Left forelimb (tissue), 1 donor: ENCODE data around the gene CCDC142.
A peak's percentile ranks its signal among the peaks of the same experiment; 100 is the strongest.
"Not testable (repeated sequence)": the region's sequence is repeated elsewhere in the genome, so short reads cannot be mapped to it uniquely, and the experiment has no call there.

Source experiments
- DNase-seq: peaks from one replicate; pipeline ENCODE4 v3.0.0-alpha.2; 2018; ENCODE audit warnings: low spot score

Gene CCDC142

DNA sequence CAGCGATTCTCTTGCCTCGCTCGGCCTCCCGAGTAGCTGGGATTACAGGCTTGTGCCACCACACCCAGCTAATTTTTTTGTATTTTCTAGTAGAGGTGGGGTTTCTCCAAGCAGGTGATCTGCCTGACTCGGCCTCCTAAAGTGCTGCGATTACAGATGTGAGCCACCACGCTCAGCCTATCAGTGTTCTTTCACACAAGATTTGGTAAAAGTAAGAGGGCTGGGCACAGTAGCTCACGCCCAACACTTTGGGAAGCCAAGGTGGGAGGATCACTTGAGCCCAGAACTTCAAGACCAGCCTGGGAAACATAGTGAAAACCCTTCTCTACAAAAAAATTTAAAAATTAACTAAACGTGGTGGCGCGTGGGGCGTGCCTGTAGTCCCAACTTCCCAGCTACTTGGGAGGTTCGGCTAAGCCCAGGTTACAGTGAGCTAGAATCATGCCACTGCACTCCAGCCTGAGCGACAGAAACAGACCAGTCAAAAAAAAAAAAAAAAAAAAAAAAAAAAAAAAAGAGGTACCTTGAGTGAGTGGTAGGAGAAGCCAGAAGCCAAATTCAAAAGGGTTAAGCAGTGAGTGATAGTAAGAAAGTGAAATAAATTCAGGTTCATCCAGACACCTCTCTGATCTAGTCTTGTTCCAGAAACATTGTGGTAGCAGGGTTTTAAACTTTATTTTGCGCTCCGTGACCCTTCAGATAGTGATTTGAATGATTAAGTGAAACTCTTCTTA lies 11.3 kb downstream of the CCDC142 start:
- no peak for DNase-seq

DNA sequence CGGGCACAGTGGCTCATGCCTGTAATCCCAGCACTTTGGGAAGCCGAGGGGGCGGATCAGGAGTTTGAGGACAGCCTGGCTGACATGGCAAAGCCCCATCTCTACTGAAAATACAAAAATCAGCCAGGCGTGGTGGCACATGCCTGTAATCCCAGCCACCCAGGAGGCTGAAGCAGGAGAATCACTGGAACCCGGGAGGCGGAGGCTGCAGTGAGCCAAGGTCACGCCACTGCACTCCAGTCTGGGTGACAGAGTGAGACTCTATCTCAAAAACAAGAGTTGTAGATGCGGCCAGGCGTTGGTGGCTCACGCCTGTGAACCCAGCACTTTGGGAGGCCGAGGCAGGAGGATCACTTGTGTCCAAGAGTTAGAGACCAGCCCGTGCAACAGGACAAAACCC lies 12.1 kb downstream of the CCDC142 start:
- not testable (repeated sequence) for DNase-seq

DNA sequence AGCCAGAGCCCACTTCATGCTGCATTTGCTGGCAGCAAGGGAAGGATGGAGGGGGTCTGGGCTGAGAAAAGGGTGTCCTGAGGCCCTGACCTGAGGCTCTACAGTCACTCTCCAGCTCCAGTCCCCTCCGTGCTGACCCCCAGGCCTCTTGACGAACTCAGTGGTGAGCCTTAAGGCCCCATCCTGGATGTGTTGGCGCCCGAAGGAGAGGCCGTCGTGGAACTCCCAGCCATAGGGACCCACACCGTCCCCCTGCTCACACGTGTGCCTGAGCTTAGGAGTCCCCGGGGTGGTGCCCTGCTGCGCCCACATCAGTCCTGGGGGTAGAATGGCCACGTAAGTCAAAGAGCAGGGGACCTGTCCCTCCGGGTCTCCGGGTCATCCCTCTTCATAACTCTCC lies 18.4 kb downstream of the CCDC142 start:
- no peak for DNase-seq

DNA sequence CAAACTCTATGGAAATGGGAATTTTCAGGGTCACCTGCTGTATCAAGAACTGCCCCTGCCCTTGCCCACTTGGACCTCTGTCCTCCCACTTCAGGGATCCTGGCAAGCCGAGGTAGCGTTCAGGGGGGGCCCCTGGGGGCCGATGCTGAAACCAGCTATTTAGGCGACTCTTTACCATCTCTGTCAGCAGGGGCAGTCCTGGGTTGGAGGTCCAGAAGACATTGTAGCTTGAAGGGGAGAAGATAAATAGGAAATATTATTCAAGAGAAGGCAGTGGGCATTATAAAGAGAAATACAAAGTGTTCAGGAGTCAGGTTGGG lies 20.1 kb downstream of the CCDC142 start:
- DNase-seq: no peak

DNA sequence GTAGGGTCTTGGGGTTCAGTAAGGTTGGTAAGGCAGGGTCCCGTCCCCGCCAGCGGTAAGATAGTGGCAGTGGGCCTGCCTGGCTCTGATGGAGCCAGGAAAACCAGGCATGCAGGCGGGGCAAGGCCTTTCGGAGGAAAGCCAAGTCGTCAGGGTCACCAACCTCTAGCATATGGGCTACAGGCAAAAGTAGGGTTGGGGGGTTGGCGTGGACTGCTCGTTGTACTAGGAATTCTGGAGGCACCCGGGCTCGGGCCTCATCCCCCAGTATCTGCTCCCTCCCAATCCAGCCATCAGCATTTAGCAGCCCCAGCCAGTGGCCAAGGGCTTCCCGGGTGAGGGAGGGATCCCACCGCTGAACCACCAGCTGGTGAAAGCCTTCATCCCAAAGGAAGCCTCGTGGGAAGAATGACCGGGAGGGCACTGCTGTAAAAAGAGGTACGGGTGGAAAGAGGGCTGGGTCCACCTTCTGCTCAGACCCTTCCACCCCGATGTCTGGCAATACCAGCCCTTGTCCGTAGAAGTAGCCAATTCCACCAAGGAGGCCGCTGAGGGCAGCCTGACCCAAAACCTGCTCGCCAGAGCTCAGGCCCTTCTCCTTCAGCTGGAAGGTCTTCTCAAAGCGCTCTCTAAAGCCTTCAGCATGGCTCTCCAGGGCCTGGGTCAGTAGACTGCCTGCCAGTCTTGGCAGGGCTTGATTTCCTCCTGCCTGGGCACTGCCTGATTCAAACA lies 20.6 kb downstream of the CCDC142 start:
- DNase-seq: no peak

DNA sequence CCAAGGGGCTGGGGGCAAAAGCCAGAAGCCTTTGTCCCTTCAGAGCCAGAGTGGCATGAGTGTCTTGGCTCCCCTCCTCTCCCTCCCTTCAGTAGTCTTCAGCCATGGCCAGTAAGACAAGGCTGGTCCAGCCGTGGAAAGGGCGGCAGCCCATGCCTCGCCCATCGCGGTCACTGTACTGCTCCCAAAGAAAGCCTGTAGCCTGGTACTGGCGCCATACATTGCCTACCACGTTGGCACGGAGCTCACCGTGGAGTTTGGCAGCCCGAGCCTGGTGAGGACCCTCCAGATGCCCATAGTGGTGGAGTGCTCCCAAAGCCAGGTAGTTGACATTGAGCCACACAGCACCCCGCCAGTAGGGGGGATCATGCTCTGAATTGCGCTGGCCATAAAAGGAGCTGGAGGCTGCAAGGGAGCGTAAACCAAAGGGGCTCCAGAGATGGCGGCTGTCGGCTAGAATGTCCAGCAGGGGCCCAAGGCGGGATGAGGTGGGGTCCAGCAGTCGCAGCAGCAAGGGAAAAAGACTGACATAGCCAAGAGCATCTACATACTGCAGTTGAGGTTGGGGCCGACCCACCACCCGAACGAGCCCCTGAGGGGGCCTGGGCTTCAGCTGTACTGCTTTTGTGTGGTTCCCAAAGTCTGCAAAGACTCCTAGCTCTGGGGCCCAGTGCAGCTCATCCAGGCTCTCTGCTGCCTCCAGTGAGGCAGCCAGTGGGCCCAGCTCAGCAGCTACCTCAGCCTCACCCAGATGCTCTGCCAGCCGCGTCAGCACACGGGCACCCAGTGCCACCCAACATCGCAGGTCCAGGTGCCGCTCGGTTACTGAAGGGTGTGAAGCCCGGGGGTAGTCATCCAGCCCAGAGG lies 21.4 kb downstream of the CCDC142 start:
- DNase-seq: no peak

DNA sequence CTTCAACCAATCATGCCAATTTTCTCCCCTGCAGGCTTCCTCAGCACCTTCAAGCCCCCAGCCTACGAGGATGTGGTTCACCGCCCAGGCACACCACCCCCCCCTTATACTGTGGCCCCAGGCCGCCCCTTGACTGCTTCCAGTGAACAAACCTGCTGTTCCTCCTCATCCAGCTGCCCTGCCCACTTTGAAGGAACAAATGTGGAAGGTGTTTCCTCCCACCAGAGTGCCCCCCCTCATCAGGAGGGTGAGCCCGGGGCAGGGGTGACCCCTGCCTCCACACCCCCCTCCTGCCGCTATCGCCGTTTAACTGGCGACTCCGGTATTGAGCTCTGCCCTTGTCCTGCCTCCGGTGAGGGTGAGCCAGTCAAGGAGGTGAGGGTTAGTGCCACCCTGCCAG lies 22.6 kb downstream of the CCDC142 start:
- DNase-seq: not testable (repeated sequence)

DNA sequence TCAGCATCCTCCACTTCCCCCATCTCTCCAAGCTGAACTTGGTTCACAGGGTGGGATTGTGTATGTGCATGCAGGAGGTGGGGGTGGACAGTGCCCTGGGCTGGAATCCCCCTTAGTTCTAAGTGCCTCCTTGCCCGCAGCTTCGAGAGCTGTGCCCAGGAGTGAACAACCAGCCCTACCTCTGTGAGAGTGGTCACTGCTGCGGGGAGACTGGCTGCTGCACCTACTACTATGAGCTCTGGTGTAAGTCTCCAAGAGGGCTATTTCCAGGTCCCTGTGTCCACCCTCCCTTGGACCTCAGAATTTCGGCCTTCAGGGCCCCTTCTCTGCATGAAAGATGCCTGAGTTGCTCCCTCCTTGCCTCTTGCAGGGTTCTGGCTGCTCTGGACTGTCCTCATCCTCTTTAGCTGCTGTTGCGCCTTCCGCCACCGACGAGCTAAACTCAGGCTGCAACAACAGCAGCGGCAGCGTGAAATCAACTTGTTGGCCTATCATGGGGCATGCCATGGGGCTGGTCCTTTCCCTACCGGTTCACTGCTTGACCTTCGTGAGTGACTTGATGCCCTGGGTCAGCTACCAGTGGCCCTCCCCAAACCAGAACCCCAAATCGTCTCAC lies 23.2 kb downstream of the CCDC142 start:
- DNase-seq: not testable (repeated sequence)

DNA sequence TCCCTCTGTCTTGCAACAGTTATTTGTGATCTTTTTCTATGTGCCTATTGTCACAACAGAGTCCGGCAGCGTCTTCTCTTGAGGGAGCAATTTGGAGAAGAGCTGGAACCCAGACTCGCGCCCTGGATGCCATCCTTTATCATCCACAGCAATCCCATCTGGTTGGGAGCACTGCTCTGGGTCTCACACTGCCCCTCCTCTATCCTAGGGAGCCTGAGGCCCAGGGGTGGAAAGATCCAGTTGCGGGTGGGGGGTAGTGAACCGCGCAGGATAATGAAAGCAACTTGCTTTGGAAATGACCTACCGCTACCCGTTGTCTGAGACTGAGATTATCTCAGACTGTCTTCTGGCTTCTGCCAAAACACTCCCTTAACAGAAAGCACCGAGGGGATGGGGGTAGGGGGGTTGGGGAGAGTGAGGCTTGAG lies 23.8 kb downstream of the CCDC142 start:
- no peak for DNase-seq

DNA sequence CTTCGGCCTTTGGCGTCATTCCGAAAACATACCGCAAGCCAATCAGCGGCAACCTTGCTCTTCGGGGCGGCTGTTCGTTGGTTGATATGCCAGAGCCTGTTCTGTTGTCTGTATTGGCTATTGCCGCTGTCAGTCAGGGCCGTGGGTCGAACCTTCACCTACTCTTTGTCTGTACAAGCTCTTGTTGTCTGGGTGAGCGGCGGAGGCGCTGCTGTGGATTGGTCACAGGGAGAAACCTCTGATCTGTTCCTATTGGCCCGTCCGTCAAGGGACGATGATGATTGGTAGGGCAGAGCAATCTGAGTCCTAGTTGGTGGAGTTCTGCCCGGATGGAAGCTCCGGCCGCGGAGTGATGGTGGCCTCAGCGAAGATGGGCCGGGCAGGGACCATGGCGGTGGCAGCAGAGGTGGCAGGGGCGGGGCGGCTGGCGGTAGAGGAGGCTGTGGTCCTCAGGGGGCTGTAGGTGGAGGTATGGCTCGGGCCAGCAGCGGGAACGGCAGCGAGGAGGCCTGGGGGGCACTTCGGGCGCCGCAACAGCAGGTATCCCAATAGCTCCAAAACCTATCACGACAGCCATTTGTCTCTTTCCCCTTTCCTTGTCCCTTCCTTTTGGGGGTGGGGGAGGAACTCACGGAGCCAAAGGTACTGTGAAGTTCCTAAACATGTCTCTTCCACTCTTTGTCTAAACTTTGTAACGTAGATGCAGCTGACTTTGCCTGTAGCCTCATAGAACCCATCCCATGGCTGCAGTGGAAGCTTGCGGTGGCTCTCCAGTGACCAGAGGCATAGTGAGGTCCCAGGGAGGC lies 24.5 kb downstream of the CCDC142 start, which contains the start of gene WBP1:
Gene WBP1, plus strand, starts transcription at position 307 of the 806 bp plus-strand sequence. Its CDS starts 165 bp downstream, at position 472.
- peak; percentile 99 for DNase-seq

DNA sequence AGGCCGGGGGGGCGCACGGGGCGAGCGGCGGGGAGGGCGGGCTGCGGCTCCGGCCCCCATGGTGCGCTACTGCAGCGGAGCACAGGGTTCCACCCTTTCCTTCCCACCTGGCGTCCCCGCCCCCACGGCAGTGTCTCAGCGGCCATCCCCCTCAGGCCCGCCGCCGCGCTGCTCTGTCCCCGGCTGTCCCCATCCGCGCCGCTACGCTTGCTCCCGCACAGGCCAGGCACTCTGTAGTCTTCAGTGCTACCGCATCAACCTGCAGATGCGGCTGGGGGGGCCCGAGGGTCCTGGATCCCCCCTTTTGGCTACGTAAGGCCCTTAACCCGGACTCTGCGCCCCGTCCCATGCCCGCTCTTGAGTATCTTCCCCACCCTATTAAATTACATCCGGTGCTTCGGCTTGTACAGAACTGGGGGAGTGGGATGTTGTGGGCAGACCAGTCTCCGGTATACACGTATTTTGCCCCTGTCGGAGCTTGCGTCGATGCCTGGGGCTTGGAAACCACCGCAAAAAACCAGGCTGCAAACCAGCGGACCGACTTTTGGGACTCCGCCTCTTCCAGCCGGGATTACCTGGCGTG lies 25.2 kb downstream of the CCDC142 start:
- peak; percentile 85 for DNase-seq

DNA sequence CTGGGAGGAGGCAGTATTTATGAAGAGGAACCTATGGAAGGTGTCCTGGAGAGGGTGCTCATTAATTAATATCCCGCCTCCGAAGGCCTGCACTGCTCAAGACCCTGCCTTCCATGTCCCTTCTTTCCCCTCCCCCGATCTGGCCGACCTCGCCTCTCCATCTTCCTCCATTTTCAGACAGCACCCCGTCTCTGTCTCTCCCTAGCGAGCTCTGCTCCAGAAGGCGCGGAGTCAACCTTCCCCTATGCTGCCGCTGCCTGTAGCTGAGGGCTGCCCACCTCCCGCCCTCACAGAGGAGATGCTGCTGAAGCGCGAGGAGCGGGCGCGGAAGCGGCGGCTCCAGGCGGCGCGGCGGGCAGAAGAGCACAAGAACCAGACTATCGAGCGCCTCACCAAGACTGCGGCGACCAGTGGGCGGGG lies 25.7 kb downstream of the CCDC142 start:
- DNase-seq: no peak

DNA sequence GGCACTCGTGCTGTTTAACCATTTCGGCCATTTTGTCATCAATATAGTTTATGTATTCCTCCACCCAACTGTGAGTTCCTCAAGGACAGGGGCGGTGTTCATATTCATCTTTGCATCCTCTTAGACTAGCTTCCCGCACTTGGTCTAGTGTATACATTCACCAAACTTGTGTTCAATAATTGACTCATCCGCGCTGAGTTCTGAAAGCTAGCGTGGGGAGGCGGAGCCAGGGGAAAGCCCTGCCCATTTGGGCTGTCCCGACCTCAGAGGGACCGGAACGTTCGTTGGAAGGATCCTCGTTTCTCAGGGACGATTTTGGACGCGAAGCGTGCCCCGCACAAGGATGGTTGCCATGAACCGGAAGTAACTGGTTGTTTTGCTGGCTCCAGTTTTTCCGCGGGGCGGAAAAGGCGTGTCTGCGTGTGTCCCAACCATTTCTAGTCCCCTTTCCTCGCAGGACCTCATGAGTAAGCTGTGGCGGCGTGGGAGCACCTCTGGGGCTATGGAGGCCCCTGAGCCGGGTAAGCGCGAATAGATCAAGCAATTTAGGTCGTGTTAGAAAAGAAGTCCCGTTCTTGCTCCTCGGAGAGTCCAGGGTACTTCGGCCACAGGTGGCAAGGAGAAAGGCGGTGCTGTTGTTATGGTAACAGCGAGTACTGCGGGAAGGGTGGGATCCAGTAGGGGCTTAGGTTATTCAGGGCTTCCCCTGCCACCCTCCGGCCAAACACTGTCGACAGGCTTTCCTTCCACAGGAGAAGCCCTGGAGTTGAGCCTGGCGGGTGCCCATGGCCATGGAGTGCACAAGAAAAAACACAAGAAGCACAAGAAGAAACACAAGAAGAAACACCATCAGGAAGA lies 27.9 kb downstream of the CCDC142 start, which contains the start of gene INO80B:
Gene INO80B, plus strand, starts transcription at position 434 of the 858 bp plus-strand sequence. Its CDS starts 30 bp downstream, at position 464.
- DNase-seq: peak; percentile 96

DNA sequence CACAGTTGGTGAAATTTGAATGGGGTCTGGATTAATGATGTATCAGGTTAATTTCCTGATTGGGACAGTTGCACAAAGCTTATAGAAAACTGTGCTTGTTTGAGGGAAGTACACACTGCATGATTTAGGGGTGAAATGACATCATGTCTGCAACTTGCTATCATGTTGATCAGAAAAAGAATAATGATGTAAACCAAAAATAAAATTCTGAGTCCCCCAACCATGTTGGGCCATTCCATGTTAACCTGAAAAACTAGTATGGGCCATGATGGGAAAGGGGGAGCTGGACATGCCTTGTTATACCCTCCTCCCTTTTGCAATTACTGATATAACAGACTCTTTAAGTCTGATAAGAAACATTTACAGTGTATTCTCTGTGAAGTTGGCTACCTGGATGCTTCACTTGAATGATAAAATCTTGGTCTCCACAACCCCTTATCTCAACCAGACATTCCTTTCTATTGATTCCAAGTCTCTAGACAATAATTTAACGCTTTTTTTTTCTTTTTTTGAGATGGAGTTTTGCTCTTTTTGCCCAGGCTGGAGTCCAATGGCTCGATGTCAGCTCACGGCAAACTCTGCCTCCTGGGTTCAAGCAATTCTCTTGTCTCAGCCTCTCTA lies 32.1 kb downstream of the CCDC142 start:
- DNase-seq: no peak

DNA sequence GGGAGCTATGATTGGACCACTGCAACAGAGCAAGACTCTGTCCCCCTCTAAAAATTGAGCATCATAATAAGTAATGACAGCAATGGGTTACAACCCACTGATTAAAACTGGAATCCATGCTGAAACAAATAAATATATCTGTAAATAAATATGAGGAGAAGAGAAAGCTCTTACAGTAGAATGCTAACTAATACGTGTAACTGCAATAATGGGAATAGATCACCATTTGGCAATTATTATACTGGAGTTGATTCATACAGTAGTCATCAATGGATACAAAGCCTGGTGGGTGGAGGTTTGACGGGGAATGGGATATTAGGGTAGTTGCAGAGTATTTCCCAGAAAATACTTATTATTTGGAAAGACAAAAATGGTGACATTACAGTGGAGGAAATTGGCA lies 34.0 kb downstream of the CCDC142 start:
- no peak for DNase-seq

DNA sequence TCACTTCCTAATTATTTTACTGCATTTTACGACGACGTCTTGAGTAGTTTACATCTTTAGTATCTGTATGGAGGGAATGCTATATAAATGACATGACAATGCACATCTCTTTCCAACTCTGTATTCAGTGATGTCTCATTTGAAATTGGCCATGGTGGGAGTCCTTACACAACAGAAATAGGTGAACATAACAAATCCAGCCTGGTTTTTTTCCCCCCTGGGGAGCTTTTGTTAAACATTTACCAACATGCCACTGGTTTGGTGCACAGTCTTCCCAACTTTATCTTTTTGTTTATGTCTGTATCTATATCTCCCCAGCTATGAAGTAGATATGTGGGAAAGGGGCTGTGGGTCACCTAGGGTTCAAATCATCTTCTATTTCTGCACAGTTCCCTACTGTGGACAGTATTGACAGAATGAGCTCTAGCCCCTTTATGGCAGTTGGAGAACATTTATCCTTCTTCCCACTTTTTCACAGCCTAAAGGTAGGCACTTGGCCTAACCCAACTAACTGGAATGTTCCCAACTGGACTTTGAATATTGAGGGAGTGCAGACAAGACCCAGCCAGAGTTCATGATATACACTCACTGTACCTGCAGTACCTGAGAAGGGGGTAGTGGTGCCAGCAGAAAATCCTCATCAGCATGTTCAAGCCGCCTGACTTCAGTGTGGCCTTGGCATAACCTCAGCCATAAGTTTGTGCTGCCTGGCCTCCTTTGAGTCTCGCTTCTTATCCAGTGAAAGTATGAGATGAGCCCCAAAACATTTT lies 35.4 kb downstream of the CCDC142 start:
- DNase-seq: no peak

DNA sequence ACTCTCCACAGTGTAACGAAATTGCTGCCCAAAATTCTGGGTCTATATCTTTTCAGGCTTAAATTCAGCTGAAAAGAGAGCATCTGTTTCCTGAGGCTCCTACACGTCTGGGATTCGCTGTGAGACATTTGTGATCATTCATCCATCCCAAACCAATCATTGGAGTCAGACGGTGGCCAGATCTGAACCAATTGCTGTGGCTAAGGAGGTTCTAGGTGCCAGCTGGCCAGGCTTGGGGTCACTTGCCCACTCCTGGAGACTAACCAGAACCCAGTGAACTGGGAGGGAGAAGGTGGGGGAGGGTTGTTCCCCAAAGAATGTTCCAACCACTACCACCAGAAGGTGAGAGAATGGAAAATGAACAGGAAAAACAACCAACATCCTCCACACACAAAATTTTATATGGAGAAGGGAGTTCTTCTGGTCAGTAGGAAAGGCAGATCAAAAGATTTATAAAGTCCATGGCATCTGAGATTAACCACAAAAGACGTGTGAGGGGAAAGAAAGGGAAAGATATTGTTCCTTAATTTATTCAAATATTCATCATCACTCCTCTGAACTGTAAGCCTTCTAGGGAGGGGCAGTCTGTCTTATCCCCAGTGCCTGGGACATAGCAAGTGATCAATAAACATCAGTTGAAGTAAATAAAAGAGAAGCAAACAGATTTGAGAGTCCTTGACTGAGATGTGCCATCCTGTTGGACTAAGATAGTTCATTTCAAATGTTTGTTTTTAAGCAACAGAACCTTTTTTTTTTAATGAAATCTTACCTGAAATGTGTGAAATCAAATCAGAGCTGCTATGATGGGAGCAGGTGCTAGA lies 38.1 kb downstream of the CCDC142 start:
- DNase-seq: no peak
